ENCODE measurements around the gene PCLO. TPM values are rescaled to one million over a fixed set of nuclear protein-coding genes. Genes with fewer than 3 reads are reported as not detected.

PCLO gene
- total RNA-seq, 1 experiment from 2014 or later, result 3.1 TPM

DNA sequence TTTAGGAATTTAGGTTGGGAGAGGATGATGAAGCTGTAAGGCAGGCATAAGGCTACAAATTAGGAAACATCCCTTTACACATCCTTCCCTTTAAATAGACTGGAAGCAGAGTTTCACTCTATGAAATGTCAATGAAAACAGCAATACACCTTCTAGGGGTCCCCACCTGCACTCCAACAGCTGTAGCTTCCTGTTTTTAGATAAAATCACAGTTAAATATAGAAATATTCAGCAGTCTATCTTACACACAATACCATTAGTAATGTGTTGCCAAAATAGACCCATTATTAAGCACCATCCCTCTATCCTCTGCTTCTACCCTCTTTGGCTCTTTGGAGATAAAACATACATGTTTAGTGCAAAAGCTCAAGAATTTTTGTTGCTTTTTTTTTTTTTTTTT lies 237.4 kb downstream of the PCLO start:
- H3K27me3 ChIP-seq (ENCODE audit: insufficient read depth, low read length), result no peaks in the 10 kb centered on the region
- H4K20me1 ChIP-seq (ENCODE audit: control insufficient read depth, insufficient read depth, insufficient read length), result no peaks in the 10 kb centered on the region
- Mint-ChIP-seq H3K27me3 (ENCODE audit: low read depth) (no peaks in the 10 kb centered on the region), H3K4me1 (no peaks in the 10 kb centered on the region), H3K27ac (no peak overlapping the region), H3K4me3 (no peak overlapping the region), H3K36me3 (ENCODE audit: insufficient read depth in 1 of 3, low read depth in 3 of 3) (no peaks in the 10 kb centered on the region), H3K9me3 (no peaks in the 10 kb centered on the region; a peak in 1 of 5 replicates)
- H2AFZ ChIP-seq (ENCODE audit: low read length), result no peak overlapping the region
- TF ChIP-seq, protein P1, sequence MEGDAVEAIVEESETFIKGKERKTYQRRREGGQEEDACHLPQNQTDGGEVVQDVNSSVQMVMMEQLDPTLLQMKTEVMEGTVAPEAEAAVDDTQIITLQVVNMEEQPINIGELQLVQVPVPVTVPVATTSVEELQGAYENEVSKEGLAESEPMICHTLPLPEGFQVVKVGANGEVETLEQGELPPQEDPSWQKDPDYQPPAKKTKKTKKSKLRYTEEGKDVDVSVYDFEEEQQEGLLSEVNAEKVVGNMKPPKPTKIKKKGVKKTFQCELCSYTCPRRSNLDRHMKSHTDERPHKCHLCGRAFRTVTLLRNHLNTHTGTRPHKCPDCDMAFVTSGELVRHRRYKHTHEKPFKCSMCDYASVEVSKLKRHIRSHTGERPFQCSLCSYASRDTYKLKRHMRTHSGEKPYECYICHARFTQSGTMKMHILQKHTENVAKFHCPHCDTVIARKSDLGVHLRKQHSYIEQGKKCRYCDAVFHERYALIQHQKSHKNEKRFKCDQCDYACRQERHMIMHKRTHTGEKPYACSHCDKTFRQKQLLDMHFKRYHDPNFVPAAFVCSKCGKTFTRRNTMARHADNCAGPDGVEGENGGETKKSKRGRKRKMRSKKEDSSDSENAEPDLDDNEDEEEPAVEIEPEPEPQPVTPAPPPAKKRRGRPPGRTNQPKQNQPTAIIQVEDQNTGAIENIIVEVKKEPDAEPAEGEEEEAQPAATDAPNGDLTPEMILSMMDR (conservative IDR thresholded peaks at IDR 0.05), result no peak
- H4K91ac ChIP-seq (ENCODE audit: insufficient read length, low read depth, low read length), result no peak overlapping the region
- H2BK120ac ChIP-seq (ENCODE audit: low read depth, low read length, poor library complexity, severe bottlenecking), result no peak overlapping the region
- no peak for DNase-seq
- no peak overlapping the region for H3K9ac ChIP-seq (ENCODE audit: extremely low read depth, insufficient read length, low read length)
- H3K23me2 ChIP-seq (ENCODE audit: insufficient read length, low read depth, low read length, poor library complexity, severe bottlenecking), result no peaks in the 10 kb centered on the region
- H4K5ac ChIP-seq (ENCODE audit: insufficient read length, low read depth, low read length), result no peak overlapping the region
- no peak overlapping the region for H4K8ac ChIP-seq (replicated peaks; ENCODE audit: insufficient read length, low read depth, low read length)
- no peak overlapping the region for H2BK20ac ChIP-seq (ENCODE audit: low read depth, low read length, poor library complexity, severe bottlenecking)
- no peak overlapping the region for H2BK5ac ChIP-seq (ENCODE audit: insufficient read length, low read length)
- H3K79me2 ChIP-seq (ENCODE audit: insufficient read depth, low read length), result no peaks in the 10 kb centered on the region
- no peak overlapping the region for H3K27ac ChIP-seq (ENCODE audit: insufficient read length, low read depth, low read length)
- H3K18ac ChIP-seq (ENCODE audit: insufficient read length, low read depth, low read length), result no peak overlapping the region
- no peak overlapping the region for H3K4ac ChIP-seq (ENCODE audit: low read depth, low read length)
- no peak overlapping the region for H3K14ac ChIP-seq (ENCODE audit: insufficient read depth, low read length)
- H3K23ac ChIP-seq (ENCODE audit: insufficient read length, low read depth, low read length), result no peak overlapping the region
- H3K56ac ChIP-seq (ENCODE audit: insufficient read length, low read depth, low read length), result no peak overlapping the region
- no peaks in the 10 kb centered on the region for H3K79me1 ChIP-seq (ENCODE audit: insufficient read depth, low read depth, low read length, poor library complexity, severe bottlenecking)
- H3K4me2 ChIP-seq (ENCODE audit: insufficient read depth, insufficient read length, low read length), result no peak overlapping the region
- H2BK12ac ChIP-seq (ENCODE audit: insufficient read length, low read depth, low read length), result no peak overlapping the region
- H3K4me1 ChIP-seq (ENCODE audit: insufficient read depth, low read length), result no peaks in the 10 kb centered on the region
- no peak overlapping the region for H3T11ph ChIP-seq (ENCODE audit: low read length)
- no peak overlapping the region for H2BK15ac ChIP-seq (ENCODE audit: low read depth, low read length)
- no peak overlapping the region for H2AK5ac ChIP-seq (ENCODE audit: insufficient read length, low read length)
- H3K9me3 ChIP-seq (ENCODE audit: control insufficient read depth, low read depth, low read length), result no peaks in the 10 kb centered on the region
